Upper lobe of right lung (tissue), 1 donor: ENCODE measurements around the gene SH3GL3. TPM values are rescaled to one million over a fixed set of nuclear protein-coding genes. Genes with fewer than 3 reads are reported as not detected.

Experiments used
- ATAC-seq: fragments of 200-7000 bp; cut with Tn5 transposase; one replicate; pipeline ENCODE4 v1.9.1; 2020; ENCODE audit warnings: mild to moderate bottlenecking, moderate library complexity
- DNase-seq: peaks from one replicate; pipeline ENCODE4 v3.0.0-alpha.2; 2020
- H3K27ac ChIP-seq: fragments of 200-600 bp; one replicate; pipeline ENCODE4 v1.8.0; 2022
- H3K27me3 ChIP-seq: fragments of 200-600 bp; one replicate; pipeline ENCODE4 v1.8.0; 2022; ENCODE audit warnings: mild to moderate bottlenecking
- H3K36me3 ChIP-seq: fragments of 200-600 bp; one replicate; pipeline ENCODE4 v1.8.0; 2022
- H3K4me1 ChIP-seq: fragments of 200-600 bp; one replicate; pipeline ENCODE4 v1.8.0; 2022
- H3K4me3 ChIP-seq: fragments of 200-600 bp; one replicate; pipeline ENCODE4 v1.8.0; 2022; ENCODE audit warnings: mild to moderate bottlenecking
- H3K9me3 ChIP-seq: fragments of 200-600 bp; one replicate; pipeline ENCODE4 v1.8.0; 2022
- intact Hi-C: fragments of 100-400 bp; cut with DNase I; formaldehyde crosslinking; loops from one replicate; pipeline ENCODE4 v1.11.0; 2022
- total RNA-seq: library from RNA; stranded (reverse); fragmentation: NEBNext Ultra II Directional; extraction: Animal tissue kit (Norgen Biotek cat#: 25700); gene quantifications from one replicate; pipeline ENCODE4 v1.2.1, GENCODE V29; 2021
- TF ChIP-seq, protein P1 (sequence below): fragments of 200-600 bp; IDR thresholded peaks from one replicate; pipeline ENCODE4 v1.8.0; 2022; ENCODE audit warnings: antibody characterized with exemption
- donor health status: DM: no; HTN: yes; CAD: no; lungs with severe emphysema.

SH3GL3 gene
- total RNA-seq, 1 donor from 2014 or later: 3.4 TPM

DNA sequence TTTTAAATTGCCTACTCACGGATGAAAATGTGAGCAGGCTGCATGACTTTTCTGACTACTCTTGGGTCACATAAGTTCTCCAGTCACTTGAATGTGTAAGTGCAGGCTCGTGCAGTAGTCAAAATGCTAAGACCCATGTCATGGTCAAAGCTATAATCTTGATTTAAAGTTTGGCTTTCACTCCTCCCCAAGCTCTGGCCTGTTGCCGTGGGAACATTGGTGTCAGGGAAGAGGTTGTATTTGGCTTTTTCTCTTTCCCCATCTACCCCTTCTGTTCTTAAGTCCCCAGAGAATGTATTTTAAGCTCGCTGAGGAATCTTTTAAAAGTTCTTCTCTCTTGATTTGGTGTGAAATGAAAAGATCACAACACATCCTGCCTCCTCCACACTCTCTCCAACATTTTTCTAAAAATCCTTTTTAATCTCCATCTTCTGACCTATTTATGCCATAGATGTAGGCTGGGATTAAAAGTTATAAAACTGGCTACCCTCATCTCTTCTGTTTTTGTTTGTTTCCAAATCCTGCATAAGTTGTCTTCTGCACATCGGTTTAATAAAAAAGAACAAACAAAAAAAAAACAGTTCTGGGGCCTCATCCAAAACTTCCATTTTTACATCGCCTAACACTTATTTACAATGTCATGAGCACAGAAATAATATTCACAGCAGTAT lies 145.4 kb downstream of the SH3GL3 start:
- DNase-seq: no peak

DNA sequence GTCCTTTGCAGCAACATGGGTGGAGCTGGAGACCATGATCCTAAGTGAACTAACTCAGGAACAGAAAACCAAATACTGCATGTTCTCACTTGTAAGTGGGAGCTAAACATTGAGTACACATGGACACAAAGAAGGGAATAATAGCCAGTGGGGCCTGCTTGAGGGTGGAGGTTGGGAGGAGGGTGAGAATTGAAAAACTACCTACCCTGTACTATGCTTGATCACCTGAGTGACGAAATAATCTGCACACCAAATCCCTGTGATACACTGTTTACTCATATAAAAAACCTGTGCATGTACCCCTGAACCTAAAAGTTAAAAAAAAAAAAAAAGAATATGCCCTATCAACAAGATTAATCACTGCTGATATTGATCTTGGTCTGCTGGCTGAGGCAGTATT lies 148.1 kb downstream of the SH3GL3 start:
- intact Hi-C loops: no loop called here
- Histone ChIP-seq H3K4me3 (no peak overlapping the region), H3K4me1 (no peaks in the 10 kb centered on the region), H3K9me3 (no peaks in the 10 kb centered on the region), H3K36me3 (no peaks in the 10 kb centered on the region), H3K27ac (no peak overlapping the region), H3K27me3 (no peaks in the 10 kb centered on the region)
- ATAC-seq: no peak
- no peak for DNase-seq
- TF ChIP-seq, protein P1, sequence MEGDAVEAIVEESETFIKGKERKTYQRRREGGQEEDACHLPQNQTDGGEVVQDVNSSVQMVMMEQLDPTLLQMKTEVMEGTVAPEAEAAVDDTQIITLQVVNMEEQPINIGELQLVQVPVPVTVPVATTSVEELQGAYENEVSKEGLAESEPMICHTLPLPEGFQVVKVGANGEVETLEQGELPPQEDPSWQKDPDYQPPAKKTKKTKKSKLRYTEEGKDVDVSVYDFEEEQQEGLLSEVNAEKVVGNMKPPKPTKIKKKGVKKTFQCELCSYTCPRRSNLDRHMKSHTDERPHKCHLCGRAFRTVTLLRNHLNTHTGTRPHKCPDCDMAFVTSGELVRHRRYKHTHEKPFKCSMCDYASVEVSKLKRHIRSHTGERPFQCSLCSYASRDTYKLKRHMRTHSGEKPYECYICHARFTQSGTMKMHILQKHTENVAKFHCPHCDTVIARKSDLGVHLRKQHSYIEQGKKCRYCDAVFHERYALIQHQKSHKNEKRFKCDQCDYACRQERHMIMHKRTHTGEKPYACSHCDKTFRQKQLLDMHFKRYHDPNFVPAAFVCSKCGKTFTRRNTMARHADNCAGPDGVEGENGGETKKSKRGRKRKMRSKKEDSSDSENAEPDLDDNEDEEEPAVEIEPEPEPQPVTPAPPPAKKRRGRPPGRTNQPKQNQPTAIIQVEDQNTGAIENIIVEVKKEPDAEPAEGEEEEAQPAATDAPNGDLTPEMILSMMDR: no peak

More for the DNA sequence above, 145.4 kb downstream of the SH3GL3 start:
- Histone ChIP-seq H3K9me3 (no peaks in the 10 kb centered on the region), H3K27me3 (no peaks in the 10 kb centered on the region), H3K4me1 (no peaks in the 10 kb centered on the region), H3K4me3 (no peak overlapping the region), H3K36me3 (no peaks in the 10 kb centered on the region), H3K27ac (no peak overlapping the region)
- TF ChIP-seq, protein P1: no peak
- intact Hi-C loops: no loop called here
- ATAC-seq: no peak

DNA sequence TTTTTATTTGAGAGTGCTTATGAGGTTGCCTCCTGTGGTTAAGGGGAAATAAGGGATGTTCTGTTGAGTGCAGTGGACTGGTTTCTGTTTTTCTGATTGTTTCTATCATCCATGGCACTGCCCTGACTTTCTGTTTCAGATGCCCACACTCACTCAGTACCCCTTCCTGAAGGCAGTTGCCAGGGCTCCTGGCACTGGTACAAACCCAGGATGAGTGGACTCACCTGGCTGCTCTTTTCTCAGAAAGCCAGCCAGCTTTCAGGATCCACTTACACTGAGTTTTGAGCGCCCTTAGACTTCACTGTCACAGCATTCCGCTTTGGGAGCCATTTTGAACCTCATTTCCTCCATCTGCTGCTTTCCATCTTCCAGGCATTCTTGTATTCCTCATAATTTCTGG lies 150.9 kb downstream of the SH3GL3 start:
- H3K27ac ChIP-seq: no peak overlapping the region
- no peaks in the 10 kb centered on the region for H3K4me1 ChIP-seq
- H3K27me3 ChIP-seq: no peaks in the 10 kb centered on the region
- no peak for DNase-seq
- H3K36me3 ChIP-seq: no peaks in the 10 kb centered on the region
- TF ChIP-seq, protein P1: no peak
- H3K4me3 ChIP-seq: no peak overlapping the region
- intact Hi-C loops: no loop called here
- no peaks in the 10 kb centered on the region for H3K9me3 ChIP-seq
- ATAC-seq: no peak

DNA sequence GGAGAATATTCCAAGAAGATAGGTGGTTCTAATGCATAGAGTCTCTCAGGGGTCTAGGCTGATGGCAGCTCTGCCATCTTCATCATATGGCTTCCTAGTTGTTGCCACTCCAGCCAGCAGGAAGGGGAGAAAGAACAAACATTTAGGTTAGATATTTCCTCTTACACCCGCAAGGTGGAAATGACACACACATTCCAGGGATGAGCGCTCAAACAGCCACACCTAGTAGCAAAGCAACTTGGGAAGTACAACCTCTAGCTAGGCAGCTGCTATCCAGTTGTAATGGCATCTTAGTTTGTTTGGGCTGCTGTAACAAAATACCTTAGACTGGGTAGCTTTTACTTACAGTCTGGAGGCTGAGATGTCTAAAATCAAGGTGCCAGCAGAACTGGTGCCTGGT lies 154.9 kb downstream of the SH3GL3 start:
- ATAC-seq (no peak), DNase-seq (no peak)
- no peaks in the 10 kb centered on the region for H3K27me3 ChIP-seq
- no peak overlapping the region for H3K4me3 ChIP-seq
- intact Hi-C loops: no loop called here
- TF ChIP-seq, protein P1: no peak
- H3K9me3 ChIP-seq: no peaks in the 10 kb centered on the region
- no peaks in the 10 kb centered on the region for H3K36me3 ChIP-seq
- no peak overlapping the region for H3K27ac ChIP-seq
- H3K4me1 ChIP-seq: no peaks in the 10 kb centered on the region

DNA sequence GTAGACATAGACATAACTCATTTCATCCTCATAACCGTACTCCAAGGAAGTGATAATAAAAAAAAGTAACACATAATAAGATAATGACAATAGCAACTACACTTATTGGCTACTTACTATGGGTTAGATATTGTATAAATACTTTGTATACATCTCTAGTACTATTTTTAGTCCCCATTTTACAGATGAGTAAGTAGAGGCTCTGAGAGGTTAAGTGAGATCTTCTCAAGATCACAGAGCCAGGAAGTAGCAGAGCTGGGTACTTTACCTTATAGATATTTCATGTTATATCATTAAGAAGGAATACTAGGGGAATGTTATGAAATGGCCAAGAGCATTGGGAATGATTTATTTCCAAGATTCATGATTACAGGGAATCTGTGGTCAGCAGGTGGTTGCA lies 157.4 kb downstream of the SH3GL3 start:
- H3K4me1 ChIP-seq: no peaks in the 10 kb centered on the region
- no peaks in the 10 kb centered on the region for H3K9me3 ChIP-seq
- ATAC-seq (no peak), DNase-seq (no peak)
- no peaks in the 10 kb centered on the region for H3K27me3 ChIP-seq
- no peaks in the 10 kb centered on the region for H3K36me3 ChIP-seq
- intact Hi-C loops: no loop called here
- TF ChIP-seq, protein P1: no peak
- H3K4me3 ChIP-seq: no peak overlapping the region
- no peak overlapping the region for H3K27ac ChIP-seq
